ENCODE data around the gene C8A.
A peak's percentile ranks its signal among the peaks of the same experiment; 100 is the strongest.

Gene C8A

GRCh38 chr1:56824938-56825337, 29.7 kb upstream of the C8A start:
- no peak for TF ChIP-seq CTCF (IDR thresholded peaks at IDR 0.05; ENCODE audit: control extremely low read depth, extremely low read depth, low read depth, missing control alignments)
- DNase-seq (ENCODE audit: extremely low spot score) = no peak
- ChIA-PET POLR2A (no interaction called here), CTCF (interaction anchor here (1.4 kb wide), 1 partner anchor 8 kb away, joined by 5 read pairs; no protein-coding TSS in a partner anchor)

GRCh38 chr1:56825436-56825835, 29.2 kb upstream of the C8A start:
- no peak for TF ChIP-seq CTCF (IDR thresholded peaks at IDR 0.05; ENCODE audit: control extremely low read depth, extremely low read depth, low read depth, missing control alignments)
- ChIA-PET CTCF (interaction anchor here (1.4 kb wide), 1 partner anchor 8 kb away, joined by 5 read pairs; no protein-coding TSS in a partner anchor), POLR2A (no interaction called here)
- no peak for DNase-seq (ENCODE audit: extremely low spot score)

- TF ChIP-seq CTCF (IDR thresholded peaks at IDR 0.05; ENCODE audit: control extremely low read depth, extremely low read depth, low read depth, missing control alignments) = no peak
- POLR2A ChIA-PET = no interaction called here
- CTCF ChIA-PET = interaction anchor here (0.8 to 0.9 kb wide), 2 partner anchors 10 to 17 kb away, joined by 3 read pairs; no protein-coding TSS in a partner anchor
- DNase-seq (ENCODE audit: extremely low spot score) = no peak
These were observed 26.9 kb upstream of the C8A start for GRCh38 chr1:56827711-56828110.

- ChIA-PET POLR2A (no interaction called here), CTCF (interaction anchor here (0.8 to 5.3 kb wide), 6 partner anchors 9 to 1822 kb away, joined by 5 to 45 read pairs (median 10); partner anchors contain the start of gene FYB2)
- DNase-seq (ENCODE audit: extremely low spot score) = no peak
- no peak for TF ChIP-seq CTCF (IDR thresholded peaks at IDR 0.05; ENCODE audit: control extremely low read depth, extremely low read depth, low read depth, missing control alignments)
These were observed 24.5 kb upstream of the C8A start for GRCh38 chr1:56830052-56830451.

- ChIA-PET POLR2A (no interaction called here), CTCF (interaction anchor here (0.7 to 5.3 kb wide), 20 partner anchors 8 to 1431 kb away, joined by 3 to 45 read pairs (median 4); partner anchors contain the start of gene FYB2)
- DNase-seq (ENCODE audit: extremely low spot score) = peak; percentile 64
- TF ChIP-seq CTCF (IDR thresholded peaks at IDR 0.05; ENCODE audit: control extremely low read depth, extremely low read depth, low read depth, missing control alignments) = peak; percentile 90
These were observed 22.5 kb upstream of the C8A start for GRCh38 chr1:56831871-56832693.

- no peak for TF ChIP-seq CTCF (IDR thresholded peaks at IDR 0.05; ENCODE audit: control extremely low read depth, extremely low read depth, low read depth, missing control alignments)
- POLR2A ChIA-PET = no interaction called here
- CTCF ChIA-PET = interaction anchor here (1.0 to 5.3 kb wide), 14 partner anchors 8 to 1325 kb away, joined by 3 to 45 read pairs (median 5); partner anchors contain the start of gene FYB2
- DNase-seq (ENCODE audit: extremely low spot score) = no peak
These were observed 21.5 kb upstream of the C8A start for GRCh38 chr1:56833088-56833487.

Data from GM10248 (cell line).